Liver (tissue), 3 donors: ENCODE data around the gene PZP.
A peak's percentile ranks its signal among the peaks of the same experiment; 100 is the strongest.

Source experiments
- HNF4A ChIP-seq, 2 donors: conservative IDR thresholded peaks; 2 replicates each; pipeline ENCODE4 v1.6.1; 2016; ENCODE audit warnings: antibody characterized with exemption in 2 of 2, mild to moderate bottlenecking in 2 of 2
- RAD21 ChIP-seq, 2 donors: IDR thresholded peaks; 2 replicates each; pipeline ENCODE4 v1.6.1; 2016; ENCODE audit warnings: antibody characterized with exemption in 2 of 2, mild to moderate bottlenecking in 2 of 2
- TAF1 ChIP-seq: conservative IDR thresholded peaks from 2 replicates; pipeline ENCODE4 v1.6.1; 2016; ENCODE audit warnings: antibody characterized with exemption, mild to moderate bottlenecking
- TF ChIP-seq, protein P1 (sequence below): fragments of 150-350 bp; IDR thresholded peaks from 2 replicates; pipeline ENCODE4 v1.5.1; 2017; ENCODE audit warnings: improper control_type of control experiment, low read depth, low read length; ENCODE audit not compliant: missing input control
- TF ChIP-seq, protein P2 (sequence below): IDR thresholded peaks from 2 replicates; pipeline ENCODE4 v1.6.1; 2016; ENCODE audit warnings: antibody characterized with exemption, mild to moderate bottlenecking
- TF ChIP-seq, protein P3 (sequence below): IDR thresholded peaks from 2 replicates; pipeline ENCODE4 v1.6.1; 2016; ENCODE audit warnings: antibody characterized with exemption
- donor health status: healthy.
- donor health status: healthy.

DNA sequence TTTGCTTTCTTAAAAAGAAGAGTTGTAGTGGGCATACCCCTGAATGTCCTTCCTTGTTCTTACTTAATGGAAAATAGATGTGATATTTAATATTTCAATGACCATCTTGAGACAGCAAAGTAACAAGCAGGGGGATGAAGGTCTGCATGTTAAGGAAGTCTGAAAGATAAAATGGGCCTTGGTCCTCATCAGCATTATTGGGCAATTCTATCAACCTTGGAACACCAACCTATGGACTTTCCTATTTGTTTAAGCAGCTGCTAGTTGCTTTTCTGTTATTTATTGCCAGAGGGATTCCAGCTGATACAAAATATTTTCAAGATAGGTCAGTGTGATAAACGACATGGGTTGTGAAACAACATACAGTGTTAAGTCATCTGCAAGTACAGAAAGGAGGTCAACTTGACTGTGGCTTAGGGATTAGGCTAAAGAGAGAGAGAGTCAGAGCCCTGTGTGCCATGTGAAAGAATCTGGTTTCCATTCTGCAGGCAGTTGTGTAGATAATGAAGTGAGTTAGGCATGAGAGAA is 76.1 kb downstream of the PZP start:
- TF ChIP-seq, protein P1, sequence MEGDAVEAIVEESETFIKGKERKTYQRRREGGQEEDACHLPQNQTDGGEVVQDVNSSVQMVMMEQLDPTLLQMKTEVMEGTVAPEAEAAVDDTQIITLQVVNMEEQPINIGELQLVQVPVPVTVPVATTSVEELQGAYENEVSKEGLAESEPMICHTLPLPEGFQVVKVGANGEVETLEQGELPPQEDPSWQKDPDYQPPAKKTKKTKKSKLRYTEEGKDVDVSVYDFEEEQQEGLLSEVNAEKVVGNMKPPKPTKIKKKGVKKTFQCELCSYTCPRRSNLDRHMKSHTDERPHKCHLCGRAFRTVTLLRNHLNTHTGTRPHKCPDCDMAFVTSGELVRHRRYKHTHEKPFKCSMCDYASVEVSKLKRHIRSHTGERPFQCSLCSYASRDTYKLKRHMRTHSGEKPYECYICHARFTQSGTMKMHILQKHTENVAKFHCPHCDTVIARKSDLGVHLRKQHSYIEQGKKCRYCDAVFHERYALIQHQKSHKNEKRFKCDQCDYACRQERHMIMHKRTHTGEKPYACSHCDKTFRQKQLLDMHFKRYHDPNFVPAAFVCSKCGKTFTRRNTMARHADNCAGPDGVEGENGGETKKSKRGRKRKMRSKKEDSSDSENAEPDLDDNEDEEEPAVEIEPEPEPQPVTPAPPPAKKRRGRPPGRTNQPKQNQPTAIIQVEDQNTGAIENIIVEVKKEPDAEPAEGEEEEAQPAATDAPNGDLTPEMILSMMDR = no peak
- TF ChIP-seq, protein P2, sequence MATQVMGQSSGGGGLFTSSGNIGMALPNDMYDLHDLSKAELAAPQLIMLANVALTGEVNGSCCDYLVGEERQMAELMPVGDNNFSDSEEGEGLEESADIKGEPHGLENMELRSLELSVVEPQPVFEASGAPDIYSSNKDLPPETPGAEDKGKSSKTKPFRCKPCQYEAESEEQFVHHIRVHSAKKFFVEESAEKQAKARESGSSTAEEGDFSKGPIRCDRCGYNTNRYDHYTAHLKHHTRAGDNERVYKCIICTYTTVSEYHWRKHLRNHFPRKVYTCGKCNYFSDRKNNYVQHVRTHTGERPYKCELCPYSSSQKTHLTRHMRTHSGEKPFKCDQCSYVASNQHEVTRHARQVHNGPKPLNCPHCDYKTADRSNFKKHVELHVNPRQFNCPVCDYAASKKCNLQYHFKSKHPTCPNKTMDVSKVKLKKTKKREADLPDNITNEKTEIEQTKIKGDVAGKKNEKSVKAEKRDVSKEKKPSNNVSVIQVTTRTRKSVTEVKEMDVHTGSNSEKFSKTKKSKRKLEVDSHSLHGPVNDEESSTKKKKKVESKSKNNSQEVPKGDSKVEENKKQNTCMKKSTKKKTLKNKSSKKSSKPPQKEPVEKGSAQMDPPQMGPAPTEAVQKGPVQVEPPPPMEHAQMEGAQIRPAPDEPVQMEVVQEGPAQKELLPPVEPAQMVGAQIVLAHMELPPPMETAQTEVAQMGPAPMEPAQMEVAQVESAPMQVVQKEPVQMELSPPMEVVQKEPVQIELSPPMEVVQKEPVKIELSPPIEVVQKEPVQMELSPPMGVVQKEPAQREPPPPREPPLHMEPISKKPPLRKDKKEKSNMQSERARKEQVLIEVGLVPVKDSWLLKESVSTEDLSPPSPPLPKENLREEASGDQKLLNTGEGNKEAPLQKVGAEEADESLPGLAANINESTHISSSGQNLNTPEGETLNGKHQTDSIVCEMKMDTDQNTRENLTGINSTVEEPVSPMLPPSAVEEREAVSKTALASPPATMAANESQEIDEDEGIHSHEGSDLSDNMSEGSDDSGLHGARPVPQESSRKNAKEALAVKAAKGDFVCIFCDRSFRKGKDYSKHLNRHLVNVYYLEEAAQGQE = peak; percentile 90
- peak; percentile 98 to 99 for TF ChIP-seq HNF4A (conservative IDR thresholded peaks at IDR 0.05)
- TF ChIP-seq, protein P3, sequence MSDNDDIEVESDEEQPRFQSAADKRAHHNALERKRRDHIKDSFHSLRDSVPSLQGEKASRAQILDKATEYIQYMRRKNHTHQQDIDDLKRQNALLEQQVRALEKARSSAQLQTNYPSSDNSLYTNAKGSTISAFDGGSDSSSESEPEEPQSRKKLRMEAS = peak; percentile 81
- no peak for TF ChIP-seq TAF1
- TF ChIP-seq RAD21 (IDR thresholded peaks at IDR 0.05) = peak; percentile 68 to 76
